Mesendoderm (in vitro differentiated cells): ENCODE results near the gene NUDT9. TPM values are rescaled to one million over a fixed set of nuclear protein-coding genes. Genes with fewer than 3 reads are reported as not detected.

Experiments used
- DNase-seq: peaks from one replicate; pipeline ENCODE4 v3.0.0; 2013
- H2AK5ac ChIP-seq: 2 replicates; pipeline ENCODE4 v1.6.1; 2013; ENCODE audit warnings: low read length, inconsistent platforms
- H2BK120ac ChIP-seq: 2 replicates; pipeline ENCODE4 v1.6.1; 2013; ENCODE audit warnings: low read depth, mild to moderate bottlenecking, low read length, moderate library complexity, mixed read lengths
- H2BK15ac ChIP-seq: replicated peaks from 2 replicates; pipeline ENCODE4 v1.6.1; 2013; ENCODE audit warnings: low read depth, mild to moderate bottlenecking, moderate library complexity
- H2BK5ac ChIP-seq: 2 replicates; pipeline ENCODE4 v1.6.1; 2013; ENCODE audit warnings: low read length, inconsistent platforms
- H3K18ac ChIP-seq: 2 replicates; pipeline ENCODE4 v1.6.1; 2013; ENCODE audit warnings: mild to moderate bottlenecking, low read length, mixed read lengths
- H3K23ac ChIP-seq: one replicate; pipeline ENCODE4 v1.6.1; 2013; ENCODE audit warnings: low read length
- H3K27ac ChIP-seq: 2 replicates; pipeline ENCODE4 v1.5.1; 2013; ENCODE audit warnings: low read depth, mild to moderate bottlenecking, inconsistent platforms, low read length, moderate library complexity
- H3K27me3 ChIP-seq: 2 replicates; pipeline ENCODE4 v1.6.1; 2013; ENCODE audit warnings: low read length, control low read depth, mild to moderate bottlenecking, inconsistent platforms; ENCODE audit not compliant: insufficient read depth, poor library complexity
- H3K36me3 ChIP-seq: 2 replicates; pipeline ENCODE4 v1.6.1; 2013; ENCODE audit warnings: low read length, inconsistent platforms; ENCODE audit not compliant: control insufficient read depth, insufficient read depth
- H3K4ac ChIP-seq: one replicate; pipeline ENCODE4 v1.6.1; 2013; ENCODE audit warnings: low read depth, mild to moderate bottlenecking, low read length, moderate library complexity
- H3K4me1 ChIP-seq: 2 replicates; pipeline ENCODE4 v1.6.1; 2013; ENCODE audit warnings: low read depth, low read length, inconsistent platforms; ENCODE audit not compliant: control insufficient read depth
- H3K4me2 ChIP-seq: 2 replicates; pipeline ENCODE4 v1.6.1; 2013; ENCODE audit warnings: low read length
- H3K4me3 ChIP-seq: 2 replicates; pipeline ENCODE4 v1.5.1; 2013; ENCODE audit warnings: mild to moderate bottlenecking, low read length
- H3K56ac ChIP-seq: one replicate; pipeline ENCODE4 v1.6.1; 2013; ENCODE audit warnings: low read length
- H3K79me1 ChIP-seq: 2 replicates; pipeline ENCODE4 v1.6.1; 2013; ENCODE audit warnings: low read length, inconsistent platforms
- H3K79me2 ChIP-seq: 2 replicates; pipeline ENCODE4 v1.6.1; 2013; ENCODE audit warnings: mild to moderate bottlenecking, low read length; ENCODE audit not compliant: control insufficient read depth, insufficient read depth
- H3K9ac ChIP-seq: 2 replicates; pipeline ENCODE4 v1.6.1; 2013; ENCODE audit warnings: low read length, inconsistent platforms
- H4K5ac ChIP-seq: one replicate; pipeline ENCODE4 v1.6.1; 2013; ENCODE audit warnings: low read length
- H4K8ac ChIP-seq: one replicate; pipeline ENCODE4 v1.6.1; 2013; ENCODE audit warnings: low read depth, mild to moderate bottlenecking, control low read depth, low read length, moderate library complexity
- WGBS: extraction: QIAGEN DNeasy Blood & Tissue Kit; methylation state at CpG from one replicate; pipeline ENCODE4 v1.1.7; 2013; ENCODE audit warnings: low lambda C conversion rate, missing lambda C conversion rate; ENCODE audit not compliant: insufficient coverage; ENCODE audit errors: extremely low coverage; 5-methylcytosine and 5-hydroxymethylcytosine counted together
- polyA plus RNA-seq, 2 experiments: library from polyadenylated mRNA; stranded (reverse); fragments of 200-250 nt; gene quantifications; one replicate each; pipeline ENCODE4 v1.2.3, GENCODE V29; 2013

The NUDT9 gene, protein sequence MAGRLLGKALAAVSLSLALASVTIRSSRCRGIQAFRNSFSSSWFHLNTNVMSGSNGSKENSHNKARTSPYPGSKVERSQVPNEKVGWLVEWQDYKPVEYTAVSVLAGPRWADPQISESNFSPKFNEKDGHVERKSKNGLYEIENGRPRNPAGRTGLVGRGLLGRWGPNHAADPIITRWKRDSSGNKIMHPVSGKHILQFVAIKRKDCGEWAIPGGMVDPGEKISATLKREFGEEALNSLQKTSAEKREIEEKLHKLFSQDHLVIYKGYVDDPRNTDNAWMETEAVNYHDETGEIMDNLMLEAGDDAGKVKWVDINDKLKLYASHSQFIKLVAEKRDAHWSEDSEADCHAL
- 24.6 TPM for polyA plus RNA-seq (2013, experiment 1 of 2)
- polyA plus RNA-seq (2013, experiment 2 of 2), result 24.0 TPM

DNA sequence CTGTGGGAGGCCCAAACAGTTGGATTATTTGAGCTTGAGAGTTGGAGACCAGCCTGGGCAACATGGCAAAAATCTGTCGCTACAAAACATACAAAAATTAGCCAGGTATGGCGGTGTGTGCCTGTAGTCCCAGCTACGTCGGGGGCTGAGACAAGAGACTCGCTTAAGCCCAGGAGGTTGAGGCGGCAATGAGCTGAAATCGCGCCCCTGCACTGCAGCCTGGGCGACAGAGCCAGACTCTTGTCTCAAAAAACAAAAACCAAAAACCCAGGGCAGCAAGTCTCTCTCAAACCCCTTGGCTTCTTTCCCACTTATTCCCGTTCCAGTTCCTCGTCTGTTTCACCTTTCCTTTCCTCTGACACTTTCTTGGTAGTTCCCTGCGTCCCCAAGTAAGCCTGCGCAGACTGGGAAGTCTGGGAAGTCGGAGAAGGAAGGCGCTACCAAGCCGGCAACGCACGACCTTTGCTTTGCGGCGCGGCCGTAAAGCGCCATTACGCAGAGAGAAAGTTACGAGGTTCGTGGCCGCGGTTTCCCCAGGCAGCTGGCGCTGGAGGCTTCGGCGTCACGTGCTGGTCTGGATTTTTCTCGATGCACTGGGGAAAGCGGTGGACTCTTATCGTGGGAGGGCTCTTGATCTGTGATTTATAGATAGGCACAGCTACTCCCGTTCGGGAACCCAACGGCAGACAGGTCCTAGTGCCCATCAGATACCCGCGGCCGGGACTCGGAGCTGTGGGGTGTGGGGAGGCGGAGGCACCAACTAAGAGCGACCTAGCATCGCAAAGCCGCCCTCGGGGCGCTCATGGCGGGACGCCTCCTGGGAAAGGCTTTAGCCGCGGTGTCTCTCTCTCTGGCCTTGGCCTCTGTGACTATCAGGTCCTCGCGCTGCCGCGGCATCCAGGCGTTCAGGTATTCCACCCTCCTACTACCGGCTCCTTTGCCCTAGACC, at the start of gene NUDT9:
NUDT9 (plus strand) TSS at position 470 of the 949 bp plus-strand sequence; CDS start at position 803, 333 bp downstream.
- Histone ChIP-seq H3K23ac (no peak within 1 kb of the TSS), H2BK120ac (peak within 1 kb of the TSS; percentile 24), H2BK15ac (no peak within 1 kb of the TSS), H3K9ac (peak within 1 kb of the TSS; percentile 71), H3K4ac (peak within 1 kb of the TSS; percentile 96), H2AK5ac (no peak within 1 kb of the TSS), H3K18ac (peak within 1 kb of the TSS; percentile 88), H3K79me1 (peaks cover 7% of the 10 kb centered on the region), H4K8ac (peak within 1 kb of the TSS; percentile 77), H3K27ac (peak within 1 kb of the TSS; percentile 81), H4K5ac (no peak within 1 kb of the TSS), H3K79me2 (peaks cover 21% of the 10 kb centered on the region), H3K56ac (peak within 1 kb of the TSS; percentile 83), H3K36me3 (no peaks in the 10 kb centered on the region), H3K4me2 (peak within 1 kb of the TSS; percentile 17), H3K27me3 (no peaks in the 10 kb centered on the region), H3K4me1 (peaks cover 7% of the 10 kb centered on the region), H2BK5ac (peak within 1 kb of the TSS; percentile 22), H3K4me3 (peak within 1 kb of the TSS; percentile 68)
- DNase-seq, result peak; percentile 99
- no CpG with 5 or more reads among the region's 58 CpGs for WGBS

DNA sequence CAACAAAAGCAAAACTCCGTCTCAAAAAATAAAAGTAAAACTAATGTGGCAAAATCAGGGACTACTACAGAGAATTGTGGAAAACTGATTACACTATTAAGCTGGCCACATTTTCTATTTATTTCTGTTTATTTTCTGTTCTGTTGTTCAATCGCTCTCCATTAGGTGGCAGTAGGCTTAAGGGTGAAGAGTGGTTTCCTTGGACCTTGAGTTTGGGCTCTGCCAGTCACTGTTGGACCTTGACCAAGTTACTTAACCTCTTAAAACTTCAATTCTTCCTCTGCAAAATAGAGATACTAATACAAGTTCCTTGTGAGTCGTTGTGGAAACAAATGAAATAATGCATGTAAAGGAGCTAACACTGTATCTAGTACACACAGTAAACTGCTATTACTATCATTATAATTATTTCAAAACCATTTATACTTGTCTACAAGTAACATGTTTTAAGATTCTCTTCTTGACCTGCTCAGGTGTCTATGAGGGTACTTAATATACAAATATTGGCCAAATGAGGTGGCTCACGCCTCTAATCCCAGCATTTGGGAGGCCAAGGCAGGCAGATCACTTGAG, 46.6 kb upstream of the NUDT9 start:
- Histone ChIP-seq H3K27ac (no peak overlapping the region), H2BK5ac (no peak overlapping the region), H3K27me3 (no peaks in the 10 kb centered on the region), H3K36me3 (no peaks in the 10 kb centered on the region), H3K79me1 (no peaks in the 10 kb centered on the region), H3K9ac (no peak overlapping the region), H2BK120ac (no peak overlapping the region), H2AK5ac (no peak overlapping the region), H3K79me2 (no peaks in the 10 kb centered on the region), H3K56ac (no peak overlapping the region), H3K23ac (no peak overlapping the region), H3K4me3 (no peak overlapping the region), H2BK15ac (no peak overlapping the region), H4K5ac (no peak overlapping the region), H3K4me2 (no peak overlapping the region), H3K4me1 (no peaks in the 10 kb centered on the region), H4K8ac (no peak overlapping the region), H3K4ac (no peak overlapping the region), H3K18ac (no peak overlapping the region)
- WGBS, result no CpG with 5 or more reads among the region's 4 CpGs
- peak; percentile 63 for DNase-seq

DNA sequence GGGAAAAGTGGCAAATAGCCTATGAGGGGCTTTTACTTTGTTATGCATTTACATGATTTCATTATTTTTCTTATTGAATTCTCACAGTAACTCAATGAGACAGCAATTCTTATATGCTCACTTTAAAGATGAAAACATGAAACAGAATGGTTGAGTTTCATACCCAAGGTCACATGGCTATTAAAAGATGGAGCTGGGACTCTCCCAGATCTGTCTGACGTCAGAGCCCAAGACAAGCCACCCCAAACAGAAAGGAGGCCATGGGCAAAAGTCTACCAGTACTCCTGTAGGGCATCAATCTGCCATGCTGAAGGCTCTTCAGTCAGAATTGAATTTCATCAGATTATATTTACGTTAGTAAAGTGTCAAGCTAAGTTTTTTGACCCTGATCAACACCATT, 44.6 kb upstream of the NUDT9 start:
- H2BK5ac ChIP-seq, result no peak overlapping the region
- no peak overlapping the region for H4K5ac ChIP-seq
- no peak overlapping the region for H3K4me3 ChIP-seq
- no peak overlapping the region for H3K4me2 ChIP-seq
- H2BK120ac ChIP-seq, result no peak overlapping the region
- DNase-seq, result no peak
- no peaks in the 10 kb centered on the region for H3K27me3 ChIP-seq
- H3K79me1 ChIP-seq, result no peaks in the 10 kb centered on the region
- H3K36me3 ChIP-seq, result no peaks in the 10 kb centered on the region
- H3K4me1 ChIP-seq, result no peaks in the 10 kb centered on the region
- H4K8ac ChIP-seq, result no peak overlapping the region
- no peak overlapping the region for H3K9ac ChIP-seq
- no peak overlapping the region for H3K23ac ChIP-seq
- H2BK15ac ChIP-seq, result no peak overlapping the region
- no peak overlapping the region for H2AK5ac ChIP-seq
- H3K79me2 ChIP-seq, result no peaks in the 10 kb centered on the region
- H3K56ac ChIP-seq, result no peak overlapping the region
- no peak overlapping the region for H3K18ac ChIP-seq
- no CpG with 5 or more reads among the region's 2 CpGs for WGBS
- H3K27ac ChIP-seq, result no peak overlapping the region
- H3K4ac ChIP-seq, result no peak overlapping the region

DNA sequence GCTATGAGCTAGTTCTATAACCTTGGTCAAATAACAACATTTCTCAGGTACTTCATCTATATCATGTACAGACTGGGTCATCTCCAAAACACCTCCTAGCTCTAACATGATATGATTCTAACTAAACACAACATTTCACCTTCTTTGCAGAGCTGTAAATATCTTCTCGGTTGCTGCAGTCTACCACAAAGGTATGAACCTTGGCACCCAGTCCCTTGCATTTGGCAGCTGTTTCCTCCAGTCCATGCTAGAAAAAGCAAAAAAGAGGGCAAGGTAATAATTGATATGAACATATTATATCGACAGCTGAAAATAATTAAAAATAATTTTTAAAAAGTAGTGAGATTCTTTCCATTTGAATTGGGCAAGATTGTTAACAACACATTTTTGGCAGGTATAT, 40.3 kb upstream of the NUDT9 start:
- Histone ChIP-seq H3K56ac (no peak overlapping the region), H3K4me1 (no peaks in the 10 kb centered on the region), H3K4ac (no peak overlapping the region), H2BK5ac (no peak overlapping the region), H3K36me3 (no peaks in the 10 kb centered on the region), H3K9ac (no peak overlapping the region), H2AK5ac (no peak overlapping the region), H3K4me3 (no peak overlapping the region), H4K8ac (no peak overlapping the region), H3K4me2 (no peak overlapping the region), H4K5ac (no peak overlapping the region), H3K18ac (no peak overlapping the region), H3K79me2 (no peaks in the 10 kb centered on the region), H2BK15ac (no peak overlapping the region), H3K27me3 (no peaks in the 10 kb centered on the region), H2BK120ac (no peak overlapping the region), H3K79me1 (peaks cover 4% of the 10 kb centered on the region), H3K27ac (no peak overlapping the region), H3K23ac (no peak overlapping the region)
- WGBS, result no CpG with 5 or more reads among the region's 2 CpGs
- no peak for DNase-seq

DNA sequence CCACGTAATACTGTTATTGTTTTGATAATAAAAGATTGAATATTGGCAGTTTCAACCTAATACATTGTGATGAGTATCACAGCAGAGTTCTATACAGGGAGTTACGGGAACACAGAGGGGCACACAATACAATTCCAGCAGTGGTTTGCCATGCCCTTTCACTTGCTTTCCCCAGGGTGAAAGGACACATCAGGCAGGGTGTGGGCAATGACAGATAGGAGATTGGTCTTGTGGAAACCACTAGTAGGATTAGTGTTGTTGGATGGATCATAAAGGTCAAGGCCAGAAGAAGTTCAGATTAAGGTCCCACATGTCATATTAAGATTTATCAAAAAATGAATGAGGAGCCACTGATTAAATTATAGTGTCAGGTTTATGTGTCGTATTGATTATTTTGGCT, 39.4 kb upstream of the NUDT9 start:
- no peak overlapping the region for H3K18ac ChIP-seq
- H3K4me3 ChIP-seq, result no peak overlapping the region
- H3K27ac ChIP-seq, result no peak overlapping the region
- no peak overlapping the region for H4K8ac ChIP-seq
- no peaks in the 10 kb centered on the region for H3K36me3 ChIP-seq
- no peak overlapping the region for H2AK5ac ChIP-seq
- no peak overlapping the region for H2BK15ac ChIP-seq
- H3K27me3 ChIP-seq, result no peaks in the 10 kb centered on the region
- H3K56ac ChIP-seq, result no peak overlapping the region
- H3K4ac ChIP-seq, result no peak overlapping the region
- no peak overlapping the region for H2BK120ac ChIP-seq
- no peak overlapping the region for H3K9ac ChIP-seq
- H3K4me2 ChIP-seq, result no peak overlapping the region
- no peak overlapping the region for H3K23ac ChIP-seq
- no peaks in the 10 kb centered on the region for H3K79me2 ChIP-seq
- peaks cover 4% of the 10 kb centered on the region for H3K79me1 ChIP-seq
- WGBS, result 100% methylated on average over 1 of the region's 3 CpGs
- no peak overlapping the region for H4K5ac ChIP-seq
- H3K4me1 ChIP-seq, result no peaks in the 10 kb centered on the region
- no peak overlapping the region for H2BK5ac ChIP-seq
- DNase-seq, result no peak
